Keratinocyte (primary cell): ENCODE results near the gene LILRB4. TPM values are rescaled to one million over a fixed set of nuclear protein-coding genes. Genes with fewer than 3 reads are reported as not detected.

Source experiments
- DNase-seq: peaks from one replicate; pipeline ENCODE4 v3.0.0-alpha.2; 2011; ENCODE audit warnings: low read depth, missing footprints, low spot score
- FAIRE-seq: peaks from 2 replicates; lab custom pipeline; 2011; peaks lifted over from hg19 to GRCh38; lab: Jason Lieb, UNC
- H2AFZ ChIP-seq: 2 replicates; pipeline ENCODE4 v1.6.0; 2012; ENCODE audit warnings: low read length, control low read depth, inconsistent platforms; ENCODE audit not compliant: control insufficient read depth
- H3K27ac ChIP-seq: 2 replicates; pipeline ENCODE4 v1.5.1; 2011; ENCODE audit warnings: low read length; ENCODE audit not compliant: control insufficient read depth, insufficient read depth
- H3K27me3 ChIP-seq: 3 replicates; pipeline ENCODE4 v1.6.0; 2011; ENCODE audit warnings: low read length; ENCODE audit not compliant: control insufficient read depth, insufficient read depth; ENCODE audit errors: extremely low read depth
- H3K36me3 ChIP-seq, 2 experiments: 2 replicates in 1 of 2; 3 replicates in 1 of 2; pipeline ENCODE4 v1.5.1; 2011; ENCODE audit warnings: low read length in 2 of 2, mild to moderate bottlenecking in 1 of 2; ENCODE audit not compliant: control insufficient read depth in 2 of 2, insufficient read depth in 2 of 2; ENCODE audit errors: extremely low read depth in 1 of 2
- H3K4me1 ChIP-seq: 3 replicates; pipeline ENCODE4 v1.5.1; 2011; ENCODE audit warnings: low read length; ENCODE audit not compliant: control insufficient read depth, insufficient read depth; ENCODE audit errors: extremely low read depth
- H3K4me2 ChIP-seq: 3 replicates; pipeline ENCODE4 v1.6.0; 2011; ENCODE audit warnings: low read depth, low read length; ENCODE audit not compliant: control insufficient read depth, insufficient read depth; ENCODE audit errors: extremely low read depth
- H3K4me3 ChIP-seq, 3 experiments: fragments of 200-600 bp in 1 of 3; sonication (generic) in 1 of 3; 2 replicates in 2 of 3; 3 replicates in 1 of 3; pipeline ENCODE4 v1.5.1; 2011 to 2016; ENCODE audit warnings: low read length in 3 of 3, mild to moderate bottlenecking in 3 of 3, control low read depth in 2 of 3, inconsistent platforms in 1 of 3, low read depth in 1 of 3, mixed read lengths in 1 of 3, mixed run types in 1 of 3, moderate library complexity in 1 of 3; ENCODE audit not compliant: control insufficient read depth in 2 of 3, insufficient read depth in 2 of 3; ENCODE audit errors: extremely low read depth in 1 of 3
- H3K79me2 ChIP-seq: 2 replicates; pipeline ENCODE4 v1.6.0; 2012; ENCODE audit warnings: low read length; ENCODE audit not compliant: control insufficient read depth, insufficient read depth
- H3K9ac ChIP-seq: 3 replicates; pipeline ENCODE4 v1.6.0; 2011; ENCODE audit warnings: low read length; ENCODE audit not compliant: control insufficient read depth, insufficient read depth; ENCODE audit errors: extremely low read depth
- H3K9me1 ChIP-seq: 3 replicates; pipeline ENCODE4 v1.6.0; 2011; ENCODE audit warnings: low read length; ENCODE audit not compliant: control insufficient read depth, insufficient read depth; ENCODE audit errors: extremely low read depth
- H3K9me3 ChIP-seq: 2 replicates; pipeline ENCODE4 v1.5.1; 2012; ENCODE audit warnings: low read depth, low read length; ENCODE audit not compliant: control insufficient read depth
- H4K20me1 ChIP-seq: 3 replicates; pipeline ENCODE4 v1.6.0; 2011; ENCODE audit warnings: low read length; ENCODE audit not compliant: control insufficient read depth, insufficient read depth; ENCODE audit errors: extremely low read depth
- EZH2 ChIP-seq: IDR thresholded peaks from one replicate; pipeline ENCODE4 v1.6.1; 2012; ENCODE audit warnings: inconsistent platforms, mild to moderate bottlenecking, low read length, moderate library complexity
- dilution Hi-C: fragments of 300-500 bp; cut with MboI; formaldehyde crosslinking; loops from one replicate; pipeline ENCODE4 v1.7.0; 2020; ENCODE audit warnings: low sequenced_read_pairs; ENCODE audit not compliant: extremely low pct_ligation_motif_present
- polyA plus RNA-seq, 5 experiments: library from polyadenylated mRNA; depleted of rRNA in 3 of 5; stranded (reverse) in 3 of 5; stranded (forward) in 1 of 5; unstranded in 1 of 5; fragments of >200 nt; gene quantifications; 1 replicate in 1 of 5; 2 replicates in 3 of 5; 3 replicates in 1 of 5; pipeline versions ENCODE4 v1.2.1 to v1.2.3, GENCODE V29; 2011 to 2012; ENCODE audit warnings: missing spikeins in 2 of 5, low read depth in 1 of 5, low replicate concordance in 1 of 5
- TF ChIP-seq, protein P1 (sequence below), 3 experiments: IDR thresholded peaks in 1 of 3; conservative IDR thresholded peaks in 1 of 3; optimal IDR thresholded peaks in 1 of 3; 2 replicates in 2 of 3; 3 replicates in 1 of 3; pipeline versions ENCODE3 to v1.5.1; 2011; ENCODE audit warnings: low read length in 3 of 3, mild to moderate bottlenecking in 3 of 3, moderate library complexity in 2 of 3, control low read depth in 1 of 3, inconsistent platforms in 1 of 3; ENCODE audit not compliant: insufficient read depth in 2 of 3; ENCODE audit errors: extremely low read depth in 1 of 3

Gene LILRB4
- polyA plus RNA-seq, 1 donor (not counting 4 experiments of a cell fraction or from before 2014, with no cell fraction given), result not detected

DNA sequence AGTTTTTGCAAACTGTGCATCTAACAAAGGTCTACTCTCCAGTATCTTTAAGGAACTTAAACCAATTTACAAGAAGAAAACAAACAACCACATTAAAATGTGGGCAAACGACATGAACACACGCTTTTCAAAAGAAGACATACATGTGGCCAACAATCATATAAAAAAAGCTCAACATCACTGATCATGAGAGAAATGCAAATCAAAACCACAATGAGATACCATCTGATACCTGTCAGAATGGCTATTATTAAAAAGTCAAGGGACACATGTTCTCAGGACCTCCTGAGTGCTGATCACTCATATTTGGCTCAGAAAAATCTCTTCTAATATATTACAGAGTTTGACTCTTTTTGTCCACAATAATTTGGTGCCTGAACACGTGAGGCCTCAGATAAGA lies 46.7 kb upstream of the LILRB4 start:
- Histone ChIP-seq H2AFZ (no peak overlapping the region), H3K4me2 (no peak overlapping the region), H3K4me1 (no peaks in the 10 kb centered on the region), H3K79me2 (no peaks in the 10 kb centered on the region), H4K20me1 (no peaks in the 10 kb centered on the region), H3K4me3 (no peak overlapping the region), H3K27ac (no peak overlapping the region), H3K9me3 (no peaks in the 10 kb centered on the region), H3K27me3 (no peaks in the 10 kb centered on the region), H3K9ac (no peak overlapping the region), H3K9me1 (no peaks in the 10 kb centered on the region), H3K36me3 (no peaks in the 10 kb centered on the region)
- TF ChIP-seq EZH2, result no peak
- TF ChIP-seq, protein P1, sequence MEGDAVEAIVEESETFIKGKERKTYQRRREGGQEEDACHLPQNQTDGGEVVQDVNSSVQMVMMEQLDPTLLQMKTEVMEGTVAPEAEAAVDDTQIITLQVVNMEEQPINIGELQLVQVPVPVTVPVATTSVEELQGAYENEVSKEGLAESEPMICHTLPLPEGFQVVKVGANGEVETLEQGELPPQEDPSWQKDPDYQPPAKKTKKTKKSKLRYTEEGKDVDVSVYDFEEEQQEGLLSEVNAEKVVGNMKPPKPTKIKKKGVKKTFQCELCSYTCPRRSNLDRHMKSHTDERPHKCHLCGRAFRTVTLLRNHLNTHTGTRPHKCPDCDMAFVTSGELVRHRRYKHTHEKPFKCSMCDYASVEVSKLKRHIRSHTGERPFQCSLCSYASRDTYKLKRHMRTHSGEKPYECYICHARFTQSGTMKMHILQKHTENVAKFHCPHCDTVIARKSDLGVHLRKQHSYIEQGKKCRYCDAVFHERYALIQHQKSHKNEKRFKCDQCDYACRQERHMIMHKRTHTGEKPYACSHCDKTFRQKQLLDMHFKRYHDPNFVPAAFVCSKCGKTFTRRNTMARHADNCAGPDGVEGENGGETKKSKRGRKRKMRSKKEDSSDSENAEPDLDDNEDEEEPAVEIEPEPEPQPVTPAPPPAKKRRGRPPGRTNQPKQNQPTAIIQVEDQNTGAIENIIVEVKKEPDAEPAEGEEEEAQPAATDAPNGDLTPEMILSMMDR (optimal IDR thresholded peaks at IDR 0.05 in 1 of 3, IDR thresholded peaks at IDR 0.05 in 1 of 3, conservative IDR thresholded peaks at IDR 0.05 in 1 of 3; ENCODE audit: extremely low read depth in 1 of 3, insufficient read depth in 2 of 3, low read length in 3 of 3), result no peak
- FAIRE-seq, result no peak
- no peak for DNase-seq
- dilution Hi-C loops, result no loop called here

DNA sequence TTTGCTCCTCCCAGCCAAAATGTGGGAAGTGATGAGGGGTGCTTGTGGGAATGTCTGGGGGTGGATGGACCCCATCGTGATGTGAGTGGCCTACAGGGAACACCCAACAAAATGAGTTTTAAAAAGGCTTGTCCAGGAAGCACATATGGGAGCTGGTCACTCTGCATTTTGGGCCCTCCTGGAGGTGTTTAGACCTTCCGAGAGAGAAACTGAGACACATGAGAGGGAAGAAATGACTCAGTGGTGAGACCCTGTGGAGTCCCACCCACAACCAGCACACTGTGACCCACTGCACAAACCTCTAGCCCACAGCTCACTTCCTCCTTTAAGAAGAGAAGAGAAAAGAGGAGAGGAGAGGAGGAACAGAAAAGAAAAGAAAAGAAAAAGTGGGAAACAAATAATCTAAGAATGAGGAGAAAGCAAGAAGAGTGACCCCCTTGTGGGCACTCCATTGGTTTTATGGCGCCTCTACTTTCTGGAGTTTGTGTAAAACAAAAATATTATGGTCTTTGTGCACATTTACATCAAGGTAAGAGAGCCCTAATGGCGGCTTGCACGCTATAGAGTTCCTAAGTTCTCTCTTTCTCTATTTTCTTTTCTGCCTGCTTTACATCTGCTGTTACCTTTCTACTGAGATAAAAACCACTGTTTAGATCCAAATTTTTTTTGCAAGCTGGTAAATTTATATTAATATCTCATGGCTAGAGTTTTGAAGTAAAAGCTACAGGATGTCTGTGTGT lies 45.8 kb upstream of the LILRB4 start:
- no peaks in the 10 kb centered on the region for H3K9me3 ChIP-seq
- no peaks in the 10 kb centered on the region for H3K9me1 ChIP-seq
- no peak overlapping the region for H2AFZ ChIP-seq
- H3K36me3 ChIP-seq, result no peaks in the 10 kb centered on the region
- TF ChIP-seq EZH2, result no peak
- TF ChIP-seq, protein P1 (optimal IDR thresholded peaks at IDR 0.05 in 1 of 3, IDR thresholded peaks at IDR 0.05 in 1 of 3, conservative IDR thresholded peaks at IDR 0.05 in 1 of 3; ENCODE audit: extremely low read depth in 1 of 3, insufficient read depth in 2 of 3, low read length in 3 of 3), result no peak
- no peaks in the 10 kb centered on the region for H3K4me1 ChIP-seq
- H3K79me2 ChIP-seq, result no peaks in the 10 kb centered on the region
- no peak for FAIRE-seq
- DNase-seq, result no peak
- no peak overlapping the region for H3K4me2 ChIP-seq
- H3K27me3 ChIP-seq, result no peaks in the 10 kb centered on the region
- no peaks in the 10 kb centered on the region for H4K20me1 ChIP-seq
- no peak overlapping the region for H3K9ac ChIP-seq
- dilution Hi-C loops, result no loop called here
- no peak overlapping the region for H3K4me3 ChIP-seq
- H3K27ac ChIP-seq, result no peak overlapping the region
